Measurements from ENCODE around the gene GON4L.
A peak's percentile ranks its signal among the peaks of the same experiment; 100 is the strongest.
"Not testable (repeated sequence)": the region's sequence is repeated elsewhere in the genome, so short reads cannot be mapped to it uniquely, and the experiment has no call there.

GON4L gene

GRCh38 chr1:155748141-155748540 lies 108.9 kb downstream of the GON4L start:
- not testable (repeated sequence) for DNase-seq (ENCODE audit: low read depth)

GRCh38 chr1:155747586-155747985 lies 109.4 kb downstream of the GON4L start:
- not testable (repeated sequence) for DNase-seq (ENCODE audit: low read depth)

DNA sequence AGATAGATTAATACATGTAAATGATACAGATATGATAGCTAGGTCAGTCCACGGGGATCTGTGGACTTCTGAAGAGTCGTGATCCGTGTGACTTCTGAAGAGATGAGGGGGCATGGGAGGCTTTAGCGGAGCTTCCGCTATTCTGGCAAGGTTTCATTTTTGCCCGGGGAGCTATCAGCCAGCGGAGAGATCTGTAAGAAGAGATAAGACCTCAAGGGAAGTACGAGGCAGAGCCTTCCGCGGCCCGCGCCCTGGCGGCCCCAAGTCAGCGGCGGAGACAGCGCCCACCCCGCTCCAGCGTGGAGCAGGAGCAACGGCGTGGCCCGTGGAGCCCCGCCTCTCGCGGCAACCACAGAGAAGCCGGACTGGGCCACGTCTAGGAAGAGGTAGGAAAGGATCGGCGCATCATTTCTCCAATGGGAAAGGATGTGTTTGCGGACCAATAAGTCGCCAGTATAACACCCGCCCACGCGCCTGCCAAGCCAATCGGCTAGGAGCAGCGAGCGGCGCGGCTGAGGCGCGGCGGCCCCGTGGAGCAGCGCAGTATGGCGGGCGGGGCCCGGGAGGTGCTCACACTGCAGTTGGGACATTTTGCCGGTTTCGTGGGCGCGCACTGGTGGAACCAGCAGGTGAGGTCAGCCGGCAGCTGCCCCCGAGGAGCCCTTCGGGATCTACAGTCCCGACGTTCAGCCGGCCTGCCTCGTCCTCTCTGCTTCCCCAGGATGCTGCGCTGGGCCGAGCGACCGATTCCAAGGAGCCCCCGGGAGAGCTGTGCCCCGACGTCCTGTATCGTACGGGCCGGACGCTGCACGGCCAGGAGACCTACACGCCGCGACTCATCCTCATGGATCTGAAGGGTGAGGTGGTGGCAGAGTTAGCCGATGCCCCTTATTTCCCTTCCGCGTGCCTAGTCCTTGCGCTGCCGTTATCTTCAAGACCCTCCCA lies 111.5 kb downstream of the GON4L start:
- peak; percentile 91 for DNase-seq (ENCODE audit: low read depth)

DNA sequence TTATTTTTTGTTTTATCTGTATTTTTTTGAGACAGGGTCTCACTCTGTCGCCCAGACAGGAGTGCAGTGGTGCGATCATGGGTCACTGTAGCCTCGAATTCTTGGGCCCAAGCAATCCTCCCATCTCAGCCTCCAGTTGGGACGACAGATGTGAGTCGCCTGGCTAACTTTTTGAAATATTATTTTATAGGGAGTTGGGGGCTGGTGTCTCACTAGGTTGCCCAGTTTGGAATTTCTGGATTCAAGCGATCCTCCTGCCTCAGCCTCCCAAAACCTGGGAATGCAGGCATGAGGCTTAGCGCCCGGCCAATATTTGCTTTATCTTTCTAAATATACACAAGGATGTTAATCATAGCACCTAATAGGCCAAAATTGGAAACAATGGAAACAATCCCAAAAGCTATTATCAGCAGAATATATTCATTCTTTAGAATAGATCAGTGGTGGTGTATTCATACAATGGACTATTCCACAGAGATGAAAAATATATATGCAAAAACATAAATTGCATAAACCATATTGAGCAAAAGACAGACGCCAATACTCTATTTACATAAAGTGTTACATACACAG lies 112.2 kb downstream of the GON4L start:
- DNase-seq (ENCODE audit: low read depth) = no peak

DNA sequence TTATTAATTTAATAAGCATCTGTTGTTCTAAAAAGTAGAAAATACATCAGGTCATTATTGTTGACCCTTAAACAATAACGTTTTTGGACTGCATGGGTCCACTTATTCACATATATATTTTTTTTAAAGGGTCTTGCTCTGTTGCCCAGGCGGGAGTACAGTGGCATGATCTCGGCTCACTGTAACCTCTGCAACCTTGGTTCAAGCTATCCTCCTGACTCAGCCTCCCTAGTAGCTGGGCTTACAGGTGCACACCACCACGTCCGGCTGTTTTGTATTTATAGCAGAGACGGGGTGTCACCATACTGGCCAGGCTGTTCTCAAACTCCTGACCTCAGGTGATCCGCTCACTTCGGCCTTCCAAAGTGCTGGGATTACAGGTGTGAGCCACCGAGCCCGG lies 115.1 kb downstream of the GON4L start:
- DNase-seq (ENCODE audit: low read depth) = no peak

DNA sequence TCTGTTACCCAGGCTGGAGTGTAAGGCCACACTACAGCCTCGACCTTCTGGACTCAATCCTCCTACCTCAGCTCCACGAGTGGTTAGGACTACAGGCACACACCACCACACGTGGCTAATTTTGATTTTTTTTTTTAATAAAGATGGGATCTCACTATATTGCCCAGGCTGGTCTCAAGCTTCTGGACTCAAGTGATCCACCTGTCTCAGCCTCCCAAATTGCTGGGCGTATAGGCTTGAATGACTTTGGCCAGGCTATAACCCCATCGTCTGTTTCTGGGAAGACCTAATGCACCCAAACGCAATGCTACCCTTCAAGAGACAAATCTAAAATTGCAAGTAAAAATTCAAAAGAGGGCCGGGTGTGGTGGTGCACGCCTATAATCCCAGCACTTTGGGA lies 116.0 kb downstream of the GON4L start:
- DNase-seq (ENCODE audit: low read depth) = no peak

DNA sequence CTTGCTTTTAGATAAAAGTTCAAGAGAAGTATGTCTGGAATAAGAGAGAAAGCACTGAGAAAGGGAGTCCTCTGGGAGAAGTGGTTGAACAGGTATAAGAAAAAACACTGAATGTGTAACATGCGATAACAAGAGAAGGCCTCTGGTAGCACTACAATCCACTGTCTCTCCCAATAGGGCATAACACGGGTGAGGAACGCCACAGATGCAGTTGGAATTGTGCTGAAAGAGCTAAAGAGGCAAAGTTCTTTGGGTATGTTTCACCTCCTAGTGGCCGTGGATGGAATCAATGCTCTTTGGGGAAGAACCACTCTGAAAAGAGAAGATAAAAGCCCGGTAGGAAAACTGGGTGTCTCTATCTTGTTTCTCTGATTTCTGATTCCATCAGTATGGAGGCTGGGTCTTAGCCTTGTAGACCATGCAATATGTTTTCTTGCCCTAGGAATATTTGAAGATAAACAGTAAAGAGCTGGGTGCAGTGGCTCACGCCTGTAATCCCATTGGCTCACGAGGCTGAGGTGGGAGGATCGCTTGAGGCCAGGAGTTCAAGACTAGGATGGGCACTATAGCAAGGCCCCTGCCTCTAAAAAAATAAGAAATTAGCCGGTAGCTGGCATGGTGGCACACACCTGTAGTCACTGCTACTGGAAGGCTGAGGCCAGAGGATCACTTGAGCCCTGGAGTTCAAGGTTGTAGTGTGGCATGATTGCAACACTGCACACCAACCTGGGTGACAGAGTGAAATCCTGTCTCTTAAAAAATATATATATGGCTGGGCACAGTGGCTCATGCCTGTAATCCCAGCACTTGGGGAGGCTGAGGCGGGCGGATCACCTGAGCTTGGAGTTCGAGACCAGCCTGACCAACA lies 127.7 kb downstream of the GON4L start:
- DNase-seq (ENCODE audit: low read depth) = no peak

DNA sequence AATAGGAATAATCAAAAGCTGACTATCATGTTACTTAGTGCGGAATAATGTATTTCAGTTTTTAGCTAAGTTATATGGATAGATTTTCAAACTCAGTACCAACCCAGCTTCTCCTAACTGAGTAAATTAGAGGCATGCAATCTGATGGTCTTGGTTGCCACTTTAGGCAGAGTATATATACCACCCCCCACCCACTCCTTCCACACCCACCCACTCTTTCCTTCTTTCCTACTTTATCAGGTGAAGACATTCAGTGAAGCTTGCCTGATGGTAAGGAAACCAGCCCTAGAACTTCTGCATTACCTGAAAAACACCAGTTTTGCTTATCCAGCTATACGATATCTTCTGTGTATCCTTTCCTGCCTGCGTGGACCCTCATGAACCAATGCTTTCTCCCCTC lies 131.9 kb downstream of the GON4L start:
- DNase-seq (ENCODE audit: low read depth) = no peak

DNA sequence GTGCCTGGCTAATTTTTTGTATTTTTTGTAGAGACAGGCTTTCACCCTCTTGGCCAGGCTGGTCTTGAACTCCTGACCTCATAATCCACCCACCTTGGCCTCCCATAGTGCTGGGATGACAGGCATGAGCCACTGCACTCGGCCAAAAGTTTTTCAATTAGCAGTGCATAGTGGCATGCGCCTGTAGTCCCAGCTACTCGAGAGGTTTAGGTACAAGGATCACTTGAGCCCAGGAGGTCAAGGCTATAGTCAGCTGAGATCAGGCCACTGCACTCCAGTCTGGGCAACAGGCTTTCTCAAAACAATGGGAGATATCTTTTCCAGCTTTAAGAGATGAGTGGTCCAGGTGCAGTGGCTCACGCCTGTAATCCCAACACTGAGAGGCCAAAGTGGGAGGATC lies 137.3 kb downstream of the GON4L start:
- DNase-seq (ENCODE audit: low read depth) = no peak

DNA sequence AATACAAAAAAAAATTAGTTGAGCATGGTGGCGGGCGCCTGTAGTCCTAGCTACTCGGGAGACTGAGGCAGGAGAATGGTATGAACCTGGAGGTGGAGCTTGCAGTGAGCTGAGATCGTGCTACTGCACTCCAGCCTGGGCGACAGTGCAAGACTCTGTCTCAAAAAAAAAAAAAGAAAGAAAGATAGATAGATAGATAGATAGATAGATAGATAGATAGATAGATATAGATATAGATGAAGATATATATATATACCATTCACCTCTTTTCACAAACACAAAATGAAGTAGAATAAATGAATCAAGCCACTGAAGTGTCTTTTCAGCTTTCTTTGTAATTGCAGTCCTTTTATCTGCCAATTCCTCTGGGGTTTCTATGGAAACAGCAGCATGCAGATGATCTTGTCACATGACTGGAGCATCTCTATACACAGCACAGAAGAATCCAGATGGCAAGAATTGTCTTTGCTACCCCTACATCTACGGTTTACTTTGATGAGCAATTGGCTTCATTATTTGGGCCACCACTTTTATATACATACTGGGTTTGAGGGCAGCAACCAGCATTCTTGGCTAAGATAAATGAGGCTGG lies 138.4 kb downstream of the GON4L start:
- not testable (repeated sequence) for DNase-seq (ENCODE audit: low read depth)

- no peak for DNase-seq (ENCODE audit: low read depth)
Observed at GRCh38 chr1:155717041-155717440, 140.0 kb downstream of the GON4L start.

DNA sequence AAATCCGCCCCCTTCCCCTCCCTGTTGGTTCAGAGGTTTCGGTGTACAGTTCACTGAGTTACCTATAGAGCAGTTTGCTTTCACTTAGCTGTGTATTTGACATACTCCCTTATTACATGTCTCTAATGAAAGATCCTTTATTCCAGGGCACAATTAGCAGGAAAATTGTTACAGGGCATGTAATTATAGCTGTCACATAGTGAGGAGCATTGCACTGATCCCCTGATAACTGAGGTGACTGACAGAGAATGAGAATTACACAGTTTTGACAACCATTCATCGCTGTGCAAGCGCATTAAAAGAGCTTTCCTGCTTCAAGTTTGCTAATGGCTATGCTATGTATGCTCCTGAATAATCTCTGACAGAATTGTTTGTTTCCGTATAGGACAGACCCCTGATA lies 141.2 kb downstream of the GON4L start:
- no peak for DNase-seq (ENCODE audit: low read depth)

- DNase-seq (ENCODE audit: low read depth) = not testable (repeated sequence)
Observed at GRCh38 chr1:155715056-155715455, 142.0 kb downstream of the GON4L start.

GRCh38 chr1:155713075-155713474 lies 143.9 kb downstream of the GON4L start:
- no peak for DNase-seq (ENCODE audit: low read depth)

- DNase-seq (ENCODE audit: low read depth) = not testable (repeated sequence)
Observed at GRCh38 chr1:155712636-155713035, 144.4 kb downstream of the GON4L start.

DNA sequence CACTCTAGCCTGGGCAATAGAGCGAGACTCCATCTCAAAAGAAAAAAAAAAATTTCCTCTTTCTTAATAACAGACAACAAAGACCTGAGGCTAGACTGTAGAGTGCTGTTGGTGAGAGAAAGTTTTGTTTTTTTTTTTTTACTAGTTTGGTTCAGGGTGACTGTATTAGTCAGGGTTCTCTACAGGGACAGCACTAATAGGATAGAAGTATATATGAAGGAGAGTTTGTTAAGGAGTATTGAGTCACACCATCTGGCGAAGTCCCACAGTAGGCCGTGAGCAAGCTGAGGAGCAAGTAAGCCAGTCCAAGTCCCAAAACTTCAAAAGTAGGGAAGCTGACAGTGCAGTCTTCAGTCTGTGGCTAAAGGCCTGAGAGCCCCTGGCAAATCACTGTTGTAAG lies 145.6 kb downstream of the GON4L start:
- not testable (repeated sequence) for DNase-seq (ENCODE audit: low read depth)

DNA sequence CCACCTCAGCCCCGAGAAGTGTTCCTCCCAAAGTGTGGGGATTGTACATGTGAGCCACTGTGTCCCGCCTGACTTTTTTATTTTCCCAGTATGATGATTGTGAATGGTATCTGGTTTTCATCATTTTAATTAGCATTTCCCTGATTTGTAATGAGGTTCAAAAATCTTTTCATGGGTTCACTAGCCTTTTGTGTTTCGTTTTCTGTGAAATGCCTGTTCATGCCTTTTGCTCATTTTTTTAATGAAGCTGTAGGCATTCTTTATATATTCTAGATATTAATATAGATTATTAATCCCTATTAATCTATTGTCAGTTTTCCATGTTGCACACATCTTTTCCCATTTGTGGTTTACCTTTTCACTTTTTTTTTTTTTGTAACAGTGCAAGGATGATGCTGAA lies 147.6 kb downstream of the GON4L start:
- no peak for DNase-seq (ENCODE audit: low read depth)

GRCh38 chr1:155706139-155706538 lies 150.9 kb downstream of the GON4L start:
- no peak for DNase-seq (ENCODE audit: low read depth)

GRCh38 chr1:155704414-155704813 lies 152.6 kb downstream of the GON4L start:
- DNase-seq (ENCODE audit: low read depth) = not testable (repeated sequence)

DNA sequence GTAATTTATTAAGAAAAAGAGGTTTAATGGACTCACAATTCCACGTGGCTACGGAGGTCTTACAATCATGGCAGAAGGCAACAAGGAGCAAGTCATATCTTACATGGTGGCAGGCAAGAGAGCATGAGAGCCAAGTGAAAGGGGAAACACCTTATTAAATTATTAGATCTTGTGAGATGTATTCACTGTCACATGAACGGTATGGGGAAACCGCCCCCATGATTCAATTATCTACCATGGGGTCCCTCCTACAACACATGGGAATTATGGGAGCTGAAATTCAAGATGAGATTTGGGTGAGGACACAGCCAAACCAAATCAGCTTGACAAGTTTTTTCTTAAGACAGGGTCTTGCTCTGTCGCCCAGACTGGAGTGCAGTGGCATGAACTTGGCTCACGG lies 153.8 kb downstream of the GON4L start:
- DNase-seq (ENCODE audit: low read depth) = no peak

- not testable (repeated sequence) for DNase-seq (ENCODE audit: low read depth)
Observed at GRCh38 chr1:155701675-155702074, 155.3 kb downstream of the GON4L start.

All from CMK (cell line).